Activated CD8-positive, alpha-beta memory T cell treated with anti-CD3 and anti-CD28 coated beads, Interleukin-2, amount 10 ng/mL, durations not matched to agents 7 days and 5 days (primary cell): ENCODE results near the gene ASTN1. TPM values are rescaled to one million over a fixed set of nuclear protein-coding genes. Genes with fewer than 3 reads are reported as not detected.

Experiments used
- ATAC-seq: fragments of 150-1000 bp; cut with Tn5 transposase; one replicate; pipeline ENCODE4 v1.10.0; 2021; ENCODE audit warnings: moderate library complexity
- CTCF ChIA-PET: fragments of 350-600 bp; sonication (Branson Sonifier 250); formaldehyde crosslinking; loops from one replicate; lab custom pipeline; 2021; ENCODE audit warnings: antibody characterized with exemption; lab: Charles Lee
- DNase-seq: peaks from one replicate; pipeline ENCODE4 v3.0.0-alpha.2; 2020
- H3K27ac Mint-ChIP-seq: one replicate; pipeline ENCODE4 v1.8.0; 2021; ENCODE audit warnings: mild to moderate bottlenecking, mixed read lengths
- H3K27me3 Mint-ChIP-seq: one replicate; pipeline ENCODE4 v1.8.0; 2021; ENCODE audit warnings: mixed read lengths
- H3K36me3 Mint-ChIP-seq: one replicate; pipeline ENCODE4 v1.8.0; 2021; ENCODE audit warnings: mild to moderate bottlenecking, mixed read lengths
- H3K4me1 Mint-ChIP-seq: one replicate; pipeline ENCODE4 v1.8.0; 2021; ENCODE audit warnings: mixed read lengths
- H3K4me3 Mint-ChIP-seq: one replicate; pipeline ENCODE4 v1.8.0; 2021; ENCODE audit warnings: mild to moderate bottlenecking, moderate library complexity, mixed read lengths
- H3K9me3 Mint-ChIP-seq: one replicate; pipeline ENCODE4 v1.8.0; 2022; ENCODE audit warnings: low read depth, mixed read lengths
- total RNA-seq, 2 experiments: library from RNA; stranded (reverse); gene quantifications; one replicate each; pipeline ENCODE4 v1.2.3, GENCODE V29; 2021

The ASTN1 gene
- total RNA-seq, 2 experiments from 2014 or later, result not detected

GRCh38 chr1:177024623-177025022, 139.9 kb downstream of the ASTN1 start:
- no peaks in the 10 kb centered on the region for H3K27me3 Mint-ChIP-seq
- no peaks in the 10 kb centered on the region for H3K36me3 Mint-ChIP-seq
- CTCF ChIA-PET, result no interaction called here
- no peak overlapping the region for H3K27ac Mint-ChIP-seq
- DNase-seq (no peak), ATAC-seq (no peak)
- H3K9me3 Mint-ChIP-seq, result peaks cover 4% of the 10 kb centered on the region
- H3K4me3 Mint-ChIP-seq, result no peak overlapping the region
- H3K4me1 Mint-ChIP-seq, result no peaks in the 10 kb centered on the region

- peaks cover 4% of the 10 kb centered on the region for H3K9me3 Mint-ChIP-seq
- H3K36me3 Mint-ChIP-seq, result no peaks in the 10 kb centered on the region
- DNase-seq (no peak), ATAC-seq (no peak)
- no peaks in the 10 kb centered on the region for H3K4me1 Mint-ChIP-seq
- H3K27me3 Mint-ChIP-seq, result no peaks in the 10 kb centered on the region
- H3K27ac Mint-ChIP-seq, result no peak overlapping the region
- no peak overlapping the region for H3K4me3 Mint-ChIP-seq
- CTCF ChIA-PET, result no interaction called here
Observed at GRCh38 chr1:177023726-177024125, 140.8 kb downstream of the ASTN1 start.

- DNase-seq (no peak), ATAC-seq (no peak)
- Mint-ChIP-seq H3K9me3 (peaks cover 4% of the 10 kb centered on the region), H3K27ac (no peak overlapping the region), H3K36me3 (no peaks in the 10 kb centered on the region), H3K4me3 (no peak overlapping the region), H3K4me1 (no peaks in the 10 kb centered on the region), H3K27me3 (no peaks in the 10 kb centered on the region)
- CTCF ChIA-PET, result no interaction called here
Observed at GRCh38 chr1:177023249-177023648, 141.3 kb downstream of the ASTN1 start.

GRCh38 chr1:177021687-177022086, 142.8 kb downstream of the ASTN1 start:
- no peak for ATAC-seq
- Mint-ChIP-seq H3K4me3 (no peak overlapping the region), H3K27me3 (no peaks in the 10 kb centered on the region), H3K4me1 (no peaks in the 10 kb centered on the region), H3K9me3 (no peaks in the 10 kb centered on the region), H3K36me3 (no peaks in the 10 kb centered on the region), H3K27ac (no peak overlapping the region)
- DNase-seq, result no peak
- CTCF ChIA-PET, result no interaction called here

GRCh38 chr1:177020851-177021589, 143.5 kb downstream of the ASTN1 start:
- Mint-ChIP-seq H3K27me3 (no peaks in the 10 kb centered on the region), H3K4me3 (no peak overlapping the region), H3K9me3 (no peaks in the 10 kb centered on the region), H3K36me3 (no peaks in the 10 kb centered on the region), H3K27ac (no peak overlapping the region), H3K4me1 (no peaks in the 10 kb centered on the region)
- CTCF ChIA-PET, result no interaction called here
- ATAC-seq (no peak), DNase-seq (no peak)

GRCh38 chr1:177017287-177017852, 147.1 kb downstream of the ASTN1 start:
- ATAC-seq (no peak), DNase-seq (no peak)
- CTCF ChIA-PET, result no interaction called here
- Mint-ChIP-seq H3K4me3 (no peak overlapping the region), H3K4me1 (no peaks in the 10 kb centered on the region), H3K27me3 (no peaks in the 10 kb centered on the region), H3K36me3 (no peaks in the 10 kb centered on the region), H3K9me3 (peaks cover 4% of the 10 kb centered on the region), H3K27ac (no peak overlapping the region)

- DNase-seq, result no peak
- Mint-ChIP-seq H3K36me3 (no peaks in the 10 kb centered on the region), H3K27me3 (no peaks in the 10 kb centered on the region), H3K4me3 (no peak overlapping the region), H3K27ac (no peak overlapping the region), H3K4me1 (no peaks in the 10 kb centered on the region), H3K9me3 (peaks cover 4% of the 10 kb centered on the region)
- CTCF ChIA-PET, result no interaction called here
- ATAC-seq, result no peak
Observed at GRCh38 chr1:177014325-177014724, 150.2 kb downstream of the ASTN1 start.

- H3K9me3 Mint-ChIP-seq, result peaks cover 4% of the 10 kb centered on the region
- H3K27me3 Mint-ChIP-seq, result no peaks in the 10 kb centered on the region
- no peaks in the 10 kb centered on the region for H3K36me3 Mint-ChIP-seq
- H3K27ac Mint-ChIP-seq, result no peak overlapping the region
- no peak for ATAC-seq
- DNase-seq, result no peak
- CTCF ChIA-PET, result no interaction called here
- no peaks in the 10 kb centered on the region for H3K4me1 Mint-ChIP-seq
- H3K4me3 Mint-ChIP-seq, result no peak overlapping the region
Observed at GRCh38 chr1:177012342-177012925, 152.1 kb downstream of the ASTN1 start.

GRCh38 chr1:177011508-177011907, 153.0 kb downstream of the ASTN1 start:
- CTCF ChIA-PET, result no interaction called here
- H3K9me3 Mint-ChIP-seq, result peaks cover 4% of the 10 kb centered on the region
- DNase-seq, result no peak
- ATAC-seq, result no peak
- no peaks in the 10 kb centered on the region for H3K36me3 Mint-ChIP-seq
- no peak overlapping the region for H3K4me3 Mint-ChIP-seq
- H3K27me3 Mint-ChIP-seq, result no peaks in the 10 kb centered on the region
- no peak overlapping the region for H3K27ac Mint-ChIP-seq
- H3K4me1 Mint-ChIP-seq, result no peaks in the 10 kb centered on the region

GRCh38 chr1:177010211-177010825, 154.2 kb downstream of the ASTN1 start:
- DNase-seq, result no peak
- no peaks in the 10 kb centered on the region for H3K4me1 Mint-ChIP-seq
- no peak overlapping the region for H3K27ac Mint-ChIP-seq
- H3K36me3 Mint-ChIP-seq, result no peaks in the 10 kb centered on the region
- H3K4me3 Mint-ChIP-seq, result no peak overlapping the region
- H3K9me3 Mint-ChIP-seq, result peaks cover 4% of the 10 kb centered on the region
- H3K27me3 Mint-ChIP-seq, result no peaks in the 10 kb centered on the region
- CTCF ChIA-PET, result no interaction called here
- no peak for ATAC-seq

GRCh38 chr1:177008653-177009052, 155.9 kb downstream of the ASTN1 start:
- ATAC-seq, result no peak
- CTCF ChIA-PET, result no interaction called here
- H3K4me3 Mint-ChIP-seq, result no peak overlapping the region
- H3K36me3 Mint-ChIP-seq, result no peaks in the 10 kb centered on the region
- no peaks in the 10 kb centered on the region for H3K27me3 Mint-ChIP-seq
- no peak overlapping the region for H3K27ac Mint-ChIP-seq
- peaks cover 4% of the 10 kb centered on the region for H3K9me3 Mint-ChIP-seq
- DNase-seq, result no peak
- H3K4me1 Mint-ChIP-seq, result no peaks in the 10 kb centered on the region

- Mint-ChIP-seq H3K27ac (no peak overlapping the region), H3K9me3 (no peaks in the 10 kb centered on the region), H3K4me3 (no peak overlapping the region), H3K27me3 (no peaks in the 10 kb centered on the region), H3K36me3 (no peaks in the 10 kb centered on the region), H3K4me1 (no peaks in the 10 kb centered on the region)
- CTCF ChIA-PET, result no interaction called here
- ATAC-seq (no peak), DNase-seq (no peak)
Observed at GRCh38 chr1:177007437-177008161, 156.9 kb downstream of the ASTN1 start.

- Mint-ChIP-seq H3K4me1 (no peaks in the 10 kb centered on the region), H3K36me3 (no peaks in the 10 kb centered on the region), H3K27me3 (no peaks in the 10 kb centered on the region), H3K27ac (no peak overlapping the region), H3K4me3 (no peak overlapping the region), H3K9me3 (no peaks in the 10 kb centered on the region)
- no peak for ATAC-seq
- no peak for DNase-seq
- CTCF ChIA-PET, result no interaction called here
Observed at GRCh38 chr1:177002891-177003290, 161.6 kb downstream of the ASTN1 start.
